CD4-positive, alpha-beta T cell treated with Interleukin-21 for 1 hour (primary cell): ENCODE results near the gene TOX4.
"Not testable (repeated sequence)": the region's sequence is repeated elsewhere in the genome, so short reads cannot be mapped to it uniquely, and the experiment has no call there.

Experiments
- DNase-seq: peaks from one replicate; pipeline ENCODE4 v3.0.0-alpha.2; 2020

Gene TOX4

DNA sequence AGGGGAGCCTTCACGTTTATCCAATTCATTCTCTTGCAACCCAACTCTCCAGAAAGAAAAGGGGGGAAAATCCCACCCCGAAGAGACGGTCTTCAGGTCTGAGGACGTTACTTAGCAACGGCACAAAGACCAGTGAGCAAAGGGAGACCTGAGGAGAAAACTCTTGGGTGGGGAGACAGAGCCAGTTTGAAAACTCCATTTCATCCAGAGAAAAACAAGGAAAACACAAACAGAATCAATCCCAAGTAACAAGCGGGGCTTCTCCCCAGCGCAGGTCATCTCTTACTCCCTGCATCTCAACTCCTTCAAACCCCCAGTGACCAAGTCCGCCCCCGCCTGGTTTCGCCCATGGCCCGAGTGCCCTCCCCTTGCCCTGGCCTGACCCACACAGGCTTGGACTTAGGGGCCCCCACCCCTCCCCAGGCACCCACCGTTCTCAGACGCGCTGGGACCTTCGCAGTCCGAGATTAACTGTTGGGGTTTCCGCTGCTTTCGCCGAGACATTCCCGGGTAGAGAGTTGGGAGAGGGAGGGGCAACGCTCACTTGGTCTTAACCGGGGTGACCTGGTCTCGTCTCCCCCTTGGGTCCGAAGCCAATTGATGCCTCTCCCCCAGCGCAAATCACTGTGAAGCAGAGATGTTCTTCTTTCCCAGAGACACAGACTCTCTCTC, 59.6 kb downstream of the TOX4 start:
- no peak for DNase-seq

DNA sequence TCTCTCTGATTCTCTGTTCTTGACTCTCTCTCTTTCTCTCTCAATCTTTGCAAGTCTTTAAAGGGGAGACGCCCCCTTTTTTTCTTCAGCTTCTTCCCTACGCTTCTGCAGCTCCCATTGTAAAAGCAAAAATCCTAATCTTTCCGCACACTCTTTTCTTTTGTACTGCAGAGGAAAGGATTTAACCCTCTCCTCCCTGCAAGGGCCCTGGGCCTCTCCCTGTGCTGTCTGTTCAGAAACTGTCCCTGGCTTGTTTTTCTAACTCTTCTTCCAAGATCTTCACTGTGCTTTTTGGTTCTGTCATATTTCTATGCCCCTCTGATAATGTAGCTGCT, 60.1 kb downstream of the TOX4 start:
- DNase-seq, result no peak

DNA sequence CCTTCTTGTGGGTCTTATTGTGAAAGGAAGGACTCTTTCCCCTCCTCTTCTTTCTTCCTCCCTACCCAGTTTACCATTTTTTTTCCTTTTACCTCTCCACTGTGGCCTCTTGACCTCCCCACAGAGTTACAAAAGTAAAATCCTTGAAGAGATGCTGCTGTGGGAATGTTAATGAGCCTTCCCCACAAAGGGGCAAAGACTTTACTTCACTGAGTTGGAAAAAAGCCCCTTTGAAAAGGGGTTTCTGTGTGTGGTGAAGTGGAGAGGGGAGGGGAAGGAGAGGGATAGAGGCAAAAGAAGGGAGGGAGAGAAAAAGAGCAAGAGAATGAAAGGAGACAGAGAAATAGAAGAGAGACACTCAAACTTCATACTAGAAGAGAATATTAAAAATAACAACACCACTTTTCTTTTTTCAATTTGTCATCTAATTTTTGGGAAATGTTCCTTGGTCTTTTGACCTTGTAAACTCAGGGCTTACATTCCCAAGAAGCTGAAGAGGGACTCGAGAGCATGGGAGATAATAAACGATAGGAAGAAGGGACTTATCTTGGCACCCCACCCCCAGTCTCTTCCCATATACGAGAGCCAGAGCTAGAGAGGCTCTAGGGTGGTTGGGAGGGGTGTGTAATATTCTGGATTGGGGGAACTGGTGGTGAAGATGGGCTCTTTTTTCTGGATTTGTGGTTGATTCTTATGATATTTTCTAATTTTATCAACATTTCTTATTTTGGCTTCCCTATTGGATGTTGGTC, 62.4 kb downstream of the TOX4 start:
- DNase-seq, result no peak

GRCh38 chr14:21541413-21542074, 64.5 kb downstream of the TOX4 start:
- no peak for DNase-seq

DNA sequence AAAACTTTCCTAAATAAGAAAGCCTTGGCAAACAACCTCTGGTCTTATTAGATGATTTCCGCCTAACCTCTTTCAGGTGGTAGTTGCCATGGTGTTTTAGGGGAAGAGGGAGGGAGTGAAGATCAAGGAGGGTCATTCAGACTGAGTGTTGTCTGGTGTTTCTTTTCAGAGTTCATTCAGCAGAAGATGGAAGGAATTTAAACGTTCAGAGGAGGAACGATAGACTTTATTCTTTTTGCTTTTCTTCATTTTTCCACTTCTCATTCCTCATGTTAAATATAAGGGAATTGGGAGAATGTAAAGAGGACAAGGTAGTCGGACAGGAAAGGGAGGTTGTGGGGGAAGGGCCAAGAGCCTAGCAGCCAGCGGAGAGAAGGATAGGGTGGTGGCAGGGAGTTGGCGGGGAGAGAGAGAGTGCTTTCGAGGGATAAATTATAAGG, 66.5 kb downstream of the TOX4 start:
- no peak for DNase-seq

GRCh38 chr14:21543963-21544362, 67.0 kb downstream of the TOX4 start:
- no peak for DNase-seq

DNA sequence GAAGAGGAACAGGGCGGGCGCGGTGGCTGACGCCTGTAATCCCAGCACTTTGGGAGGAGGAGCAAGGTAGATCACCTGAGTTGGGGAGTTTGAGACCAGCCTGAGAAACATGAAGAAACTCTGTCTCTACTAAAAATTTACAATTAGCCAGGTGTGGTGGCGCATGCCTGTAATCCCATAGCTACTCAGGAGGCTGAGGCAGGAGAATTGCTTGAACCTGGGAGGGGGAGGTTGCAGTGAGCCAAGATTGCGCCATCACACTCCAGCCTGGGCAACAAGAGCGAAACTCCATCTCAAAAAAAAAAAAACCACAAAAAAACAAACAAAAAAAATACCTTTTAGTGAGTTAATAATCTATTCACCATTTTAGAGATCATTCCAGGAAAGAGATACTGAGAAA, 67.6 kb downstream of the TOX4 start:
- DNase-seq, result not testable (repeated sequence)
